Brain microvascular endothelial cell (primary cell): ENCODE data around the gene AMDHD1.
"Not testable (repeated sequence)": the region's sequence is repeated elsewhere in the genome, so short reads cannot be mapped to it uniquely, and the experiment has no call there.

Experiments
- DNase-seq: peaks from one replicate; pipeline ENCODE4 v3.0.0-alpha.2; 2020
- H3K27ac ChIP-seq: fragments of 250-450 bp; sonication (Bioruptor Pico); 2 replicates; pipeline ENCODE4 v1.5.1; 2020; ENCODE audit warnings: mild to moderate bottlenecking, moderate library complexity
- H3K27me3 ChIP-seq: fragments of 250-450 bp; sonication (Bioruptor Pico); replicated peaks from 2 replicates; pipeline ENCODE4 v1.5.1; 2020; ENCODE audit warnings: mild to moderate bottlenecking
- H3K36me3 ChIP-seq: fragments of 250-450 bp; sonication (Bioruptor Pico); replicated peaks from 2 replicates; pipeline ENCODE4 v1.5.1; 2020; ENCODE audit warnings: mild to moderate bottlenecking
- H3K4me3 ChIP-seq: 2 replicates; pipeline ENCODE4 v1.5.1; 2011; ENCODE audit warnings: low read depth, mild to moderate bottlenecking, control low read depth, low read length, moderate library complexity
- CTCF ChIP-seq: IDR thresholded peaks from 2 replicates; pipeline ENCODE4 v1.5.1; 2011; ENCODE audit warnings: low read depth, mild to moderate bottlenecking, moderate library complexity, low read length, control low read depth, inconsistent platforms; ENCODE audit errors: missing control alignments
- in situ Hi-C: cut with HindIII; loops from 2 replicates; pipeline ENCODE4 v1.10.0; 2017; ENCODE audit warnings: low sequenced_read_pairs, low pct_ligation_motif_present

The AMDHD1 gene

GRCh38 chr12:95966287-95966870 lies 23.2 kb downstream of the AMDHD1 start:
- Histone ChIP-seq H3K27me3 (no peaks in the 10 kb centered on the region), H3K36me3 (no peaks in the 10 kb centered on the region), H3K4me3 (no peak overlapping the region), H3K27ac (no peak overlapping the region)
- no peak for DNase-seq
- in situ Hi-C loops, result no loop called here
- no peak for TF ChIP-seq CTCF

DNA sequence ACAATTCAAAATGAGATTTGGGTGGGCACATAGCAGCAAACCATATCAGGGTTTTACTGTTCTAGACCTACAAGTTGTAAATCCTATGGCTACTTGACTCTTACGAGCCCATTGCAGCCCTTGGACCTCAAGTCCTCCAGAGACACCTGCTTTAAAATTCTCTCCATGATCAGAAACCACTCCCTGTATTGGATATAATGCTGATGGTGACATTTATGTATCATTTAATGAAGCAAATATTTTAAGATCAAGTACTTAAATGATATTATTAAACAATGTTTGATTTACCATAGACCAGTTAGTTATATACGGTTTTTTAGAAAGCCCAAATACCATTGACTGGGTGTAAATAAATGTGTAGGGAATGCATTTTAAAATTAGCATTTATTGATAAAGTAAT lies 24.2 kb downstream of the AMDHD1 start:
- no peak for TF ChIP-seq CTCF

GRCh38 chr12:95969116-95969515 lies 26.0 kb downstream of the AMDHD1 start:
- H3K36me3 ChIP-seq, DNase-seq, H3K27me3 ChIP-seq, in situ Hi-C loops, H3K4me3 ChIP-seq, H3K27ac ChIP-seq: not testable (repeated sequence)

More for the DNA sequence above, 24.2 kb downstream of the AMDHD1 start:
- in situ Hi-C loops, result no loop called here
- H3K27me3 ChIP-seq, result no peaks in the 10 kb centered on the region
- no peak overlapping the region for H3K4me3 ChIP-seq
- no peak for DNase-seq
- no peak overlapping the region for H3K27ac ChIP-seq
- no peaks in the 10 kb centered on the region for H3K36me3 ChIP-seq

DNA sequence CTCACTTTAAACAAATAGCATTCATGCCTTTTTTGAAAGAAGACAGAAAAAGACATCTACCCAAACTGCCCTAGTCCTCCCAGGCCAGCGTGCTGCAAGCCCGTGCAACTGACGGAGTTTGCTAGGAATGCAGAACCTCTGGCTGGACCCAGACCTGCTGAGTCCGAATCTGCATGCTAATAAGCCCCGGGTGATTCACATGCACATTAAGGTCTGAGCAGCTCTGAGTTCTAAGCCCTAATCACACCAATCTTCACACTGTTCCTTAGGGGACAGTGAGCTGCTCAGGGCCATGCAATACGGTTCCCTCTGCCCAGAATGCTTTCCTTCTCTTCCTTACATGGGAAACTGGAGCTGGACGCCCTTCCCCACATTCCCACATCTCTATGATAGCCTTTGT lies 27.8 kb downstream of the AMDHD1 start:
- H3K36me3 ChIP-seq, result no peaks in the 10 kb centered on the region
- H3K27me3 ChIP-seq, result no peaks in the 10 kb centered on the region
- DNase-seq, result no peak
- no peak overlapping the region for H3K4me3 ChIP-seq
- in situ Hi-C loops, result no loop called here
- H3K27ac ChIP-seq, result no peak overlapping the region
- TF ChIP-seq CTCF, result no peak

- Histone ChIP-seq H3K4me3 (no peak overlapping the region), H3K36me3 (no peaks in the 10 kb centered on the region), H3K27me3 (no peaks in the 10 kb centered on the region), H3K27ac (no peak overlapping the region)
- no peak for DNase-seq
- in situ Hi-C loops, result no loop called here
- no peak for TF ChIP-seq CTCF
Measured at GRCh38 chr12:95972832-95973456, 29.8 kb downstream of the AMDHD1 start.

GRCh38 chr12:95974358-95974757 lies 31.2 kb downstream of the AMDHD1 start:
- no peak overlapping the region for H3K27ac ChIP-seq
- TF ChIP-seq CTCF, result no peak
- H3K27me3 ChIP-seq, result no peaks in the 10 kb centered on the region
- H3K4me3 ChIP-seq, result no peak overlapping the region
- in situ Hi-C loops, result no loop called here
- no peaks in the 10 kb centered on the region for H3K36me3 ChIP-seq
- no peak for DNase-seq
